HG03108 (cell line): ENCODE results near the gene AXIN1.
A peak's percentile ranks its signal among the peaks of the same experiment; 100 is the strongest.
"Not testable (repeated sequence)": the region's sequence is repeated elsewhere in the genome, so short reads cannot be mapped to it uniquely, and the experiment has no call there.

Experiments
- ATAC-seq: cut with Tn5 transposase; IDR thresholded peaks from one replicate; pipeline ENCODE4 v1.9.1; 2021; ENCODE audit warnings: moderate library complexity; ENCODE audit not compliant: unreplicated experiment

The AXIN1 gene

DNA sequence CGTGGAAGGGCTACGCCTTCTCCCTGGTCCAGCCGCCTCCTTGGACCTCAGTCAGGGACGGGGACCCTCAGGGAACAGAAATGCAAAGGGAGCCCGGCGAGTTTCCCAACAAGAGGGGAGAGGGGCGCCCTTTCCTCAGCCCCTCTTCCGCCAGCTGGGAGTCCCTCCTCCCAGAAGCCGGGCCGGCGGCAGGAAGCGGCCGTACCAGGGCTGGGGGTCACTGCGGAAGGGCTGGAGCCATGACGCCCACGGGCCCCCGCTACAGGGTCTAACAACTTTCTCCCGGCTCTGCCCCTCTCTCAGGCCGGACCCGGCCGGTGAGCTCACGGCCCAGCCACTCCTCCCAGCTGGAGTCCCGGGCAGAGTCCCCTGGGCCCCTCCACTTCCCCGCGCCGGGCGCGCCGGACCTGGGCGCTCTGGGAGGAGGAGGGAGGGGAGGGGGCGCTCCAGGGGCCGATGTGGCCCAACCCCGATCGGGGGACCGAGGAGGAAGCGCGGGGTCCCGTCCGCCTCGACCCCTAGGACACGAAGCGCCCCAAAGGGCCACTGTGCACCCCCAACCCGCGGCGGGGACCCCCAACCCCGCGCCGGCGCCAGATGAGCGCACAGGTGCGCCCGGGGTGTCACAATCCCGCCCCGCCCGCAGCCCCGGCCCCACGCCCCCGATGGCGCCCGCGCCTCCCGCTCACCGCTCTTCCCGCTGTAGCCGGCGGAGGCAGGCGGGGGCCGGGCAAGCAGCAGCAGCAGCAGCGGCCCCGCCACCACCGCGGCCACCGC is 28.7 kb upstream of the AXIN1 start:
- ATAC-seq = no peak

DNA sequence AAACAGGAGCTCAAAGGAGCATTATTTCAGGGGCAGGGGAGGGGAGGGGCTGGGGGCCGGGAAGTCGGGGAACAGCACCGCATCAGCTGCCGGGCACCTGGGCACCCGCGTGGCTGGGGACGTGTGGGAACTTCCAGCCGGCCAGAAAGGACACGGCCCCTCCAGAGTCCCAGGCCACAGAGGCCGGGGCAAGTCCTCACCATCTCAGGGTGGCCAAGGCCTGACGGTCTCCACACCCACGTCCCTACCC is 28.2 kb upstream of the AXIN1 start:
- no peak for ATAC-seq

GRCh38 chr16:379961-380761 is 27.6 kb upstream of the AXIN1 start:
- no peak for ATAC-seq

DNA sequence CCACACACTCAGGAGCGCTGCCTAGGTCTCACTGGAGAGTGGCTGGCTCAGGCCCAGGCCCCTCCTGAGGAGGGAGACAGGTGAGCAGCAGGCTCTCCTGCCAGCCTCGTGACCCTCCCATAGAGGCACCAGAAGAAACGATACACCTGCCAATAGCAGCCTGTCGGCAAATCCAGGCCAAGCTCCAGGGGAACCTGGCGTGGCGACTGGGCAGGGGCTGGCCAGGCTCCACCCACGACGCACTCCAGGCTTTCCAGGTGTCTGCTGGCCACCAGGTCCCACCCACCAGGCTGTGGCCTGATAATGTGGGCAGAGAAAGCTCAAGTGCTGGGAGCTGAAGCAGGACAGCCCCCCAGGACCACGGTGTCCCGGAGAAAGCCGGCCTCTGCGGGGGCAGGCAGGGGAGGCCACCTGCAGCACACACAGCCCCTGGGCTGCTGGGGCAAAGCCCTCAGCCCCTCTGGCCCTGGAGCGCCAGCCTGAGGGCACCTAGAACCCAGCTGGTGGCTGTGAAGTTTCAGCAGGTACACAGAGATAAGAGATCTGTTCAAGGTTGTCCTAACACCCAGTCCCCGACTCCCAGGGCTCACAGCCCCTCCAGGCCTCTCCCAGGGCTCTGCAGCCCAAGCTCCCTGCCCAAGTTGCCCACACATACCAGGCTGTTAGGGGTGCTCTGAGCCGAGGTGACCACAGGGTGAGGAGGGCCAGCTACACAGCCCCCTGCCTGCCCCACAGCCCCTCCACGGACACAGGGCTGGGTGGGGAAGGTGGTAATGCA is 26.8 kb upstream of the AXIN1 start:
- no peak for ATAC-seq

GRCh38 chr16:378821-379182 is 26.3 kb upstream of the AXIN1 start:
- no peak for ATAC-seq

GRCh38 chr16:378113-378820 is 25.7 kb upstream of the AXIN1 start:
- not testable (repeated sequence) for ATAC-seq

GRCh38 chr16:377419-377951 is 25.0 kb upstream of the AXIN1 start:
- no peak for ATAC-seq

- ATAC-seq = no peak
Measured at GRCh38 chr16:376817-377418, 24.4 kb upstream of the AXIN1 start.

- ATAC-seq = no peak
Measured at GRCh38 chr16:375927-376816, 23.6 kb upstream of the AXIN1 start.

DNA sequence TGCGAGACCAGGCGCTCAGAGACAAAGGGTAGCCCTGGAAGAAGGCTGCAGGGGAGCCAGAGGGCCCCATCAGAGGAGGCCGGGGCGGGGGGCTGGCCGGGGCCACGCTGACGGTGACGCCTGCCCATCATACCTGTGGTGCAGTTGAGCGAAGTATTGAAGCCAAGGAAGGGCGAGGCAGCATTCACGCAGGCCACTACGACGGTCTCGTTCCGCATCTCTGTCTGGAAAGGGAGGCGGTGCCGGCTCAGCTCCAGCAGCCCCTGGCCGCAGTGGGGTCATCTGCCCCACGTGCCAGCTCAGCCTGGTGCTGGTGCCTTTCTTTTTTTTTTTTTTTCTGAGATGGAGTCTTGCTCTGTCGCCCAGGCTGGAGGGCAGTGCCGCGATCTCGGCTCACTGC is 22.7 kb upstream of the AXIN1 start:
- no peak for ATAC-seq

GRCh38 chr16:374616-374926 is 22.0 kb upstream of the AXIN1 start:
- no peak for ATAC-seq

DNA sequence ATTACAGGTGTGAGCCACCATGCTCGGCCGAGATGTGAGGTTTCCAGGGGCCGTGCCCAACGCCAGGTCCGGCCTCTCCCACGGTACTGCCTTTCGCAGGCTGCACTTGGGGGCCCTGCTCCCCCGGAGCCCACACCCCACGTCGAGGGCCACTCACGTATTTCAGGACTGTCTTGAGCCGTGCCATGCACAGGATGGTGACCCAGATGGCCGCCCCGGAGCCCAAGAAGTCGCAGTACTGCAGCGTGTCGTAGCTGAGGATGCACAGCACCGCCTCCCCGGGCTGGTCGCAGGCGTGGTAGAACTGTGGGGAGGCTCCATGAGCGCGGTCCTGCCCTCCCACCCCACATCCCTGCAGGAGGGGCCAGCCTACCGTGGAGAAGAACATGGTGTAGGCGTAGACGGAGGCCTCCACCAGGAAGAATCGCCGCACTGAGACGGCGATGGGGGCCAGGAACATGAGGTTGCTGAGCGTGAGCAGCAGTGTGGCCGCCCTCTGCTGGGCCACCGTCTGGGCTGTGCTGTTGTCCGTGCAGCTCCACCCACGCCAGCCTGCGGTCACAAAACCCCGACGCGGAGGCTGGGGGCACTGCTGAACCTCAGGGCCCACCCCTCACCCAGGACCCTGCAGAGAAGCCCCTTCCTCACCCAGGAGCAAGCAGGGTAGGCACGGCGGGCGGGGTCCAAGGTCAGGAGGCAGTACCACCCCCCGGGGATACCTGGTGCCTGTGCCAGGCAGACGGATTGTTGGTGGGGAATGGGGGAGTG is 21.5 kb upstream of the AXIN1 start:
- ATAC-seq = no peak

- no peak for ATAC-seq
Measured at GRCh38 chr16:373020-373598, 20.6 kb upstream of the AXIN1 start.

DNA sequence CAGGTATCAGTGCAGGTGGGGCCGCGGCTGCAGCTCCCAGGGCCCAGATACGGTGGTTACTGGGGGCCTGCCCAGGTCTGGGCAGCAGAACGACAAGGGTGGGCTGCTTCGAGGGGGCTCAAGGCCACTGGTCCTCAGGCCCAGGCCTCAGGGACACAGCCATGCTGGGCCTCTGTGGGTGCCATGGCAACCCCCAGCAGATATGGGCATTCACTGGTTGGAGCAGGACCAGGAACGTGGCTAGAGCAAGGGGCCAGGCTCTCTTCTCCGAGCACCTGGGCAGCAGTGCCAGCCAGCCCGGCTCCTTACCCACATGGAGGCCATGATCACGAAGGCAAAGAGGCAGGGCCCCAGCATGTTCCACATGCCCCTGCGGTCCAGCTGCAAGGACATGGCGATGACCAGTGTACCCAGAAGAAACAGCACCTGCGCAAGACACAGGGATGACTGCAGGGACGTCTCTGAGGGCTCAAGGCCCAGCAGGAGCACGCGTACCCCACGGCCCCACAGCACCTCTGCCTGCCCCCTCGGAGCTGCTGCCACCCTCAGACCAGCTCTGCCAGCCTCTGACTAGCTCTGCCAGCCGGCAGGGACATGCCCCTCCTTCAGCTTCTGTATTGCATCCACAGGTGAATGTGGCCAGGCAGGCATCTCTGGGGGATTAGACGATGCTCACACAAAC is 19.9 kb upstream of the AXIN1 start:
- no peak for ATAC-seq

- no peak for ATAC-seq
Measured at GRCh38 chr16:371515-372301, 19.2 kb upstream of the AXIN1 start.

DNA sequence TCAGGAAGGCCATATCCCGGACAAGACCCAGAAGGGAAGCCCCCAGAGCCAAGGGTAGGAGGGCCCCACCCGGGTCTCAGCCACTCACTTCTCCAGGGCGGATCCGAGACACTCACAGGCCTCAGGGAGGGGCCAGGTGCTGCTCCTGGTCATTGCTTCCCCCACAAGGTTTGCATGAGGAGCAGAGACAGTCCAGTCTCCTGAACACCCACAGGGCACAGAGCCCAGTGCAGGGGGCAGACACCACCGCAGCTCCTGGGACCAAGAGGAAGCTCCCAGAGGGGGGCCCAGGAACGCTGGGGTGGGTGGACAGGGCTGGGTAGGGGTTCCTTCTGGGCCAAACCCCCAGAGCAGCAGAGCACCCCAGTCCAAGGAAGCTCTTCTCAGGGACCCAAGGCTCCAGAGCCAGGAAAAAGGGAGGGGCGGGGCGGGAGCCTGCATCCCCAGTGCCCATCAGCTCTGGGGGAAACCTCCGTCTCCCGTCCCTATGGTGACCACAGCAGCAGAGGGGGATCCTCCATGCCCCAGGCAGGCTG is 18.5 kb upstream of the AXIN1 start:
- no peak for ATAC-seq

DNA sequence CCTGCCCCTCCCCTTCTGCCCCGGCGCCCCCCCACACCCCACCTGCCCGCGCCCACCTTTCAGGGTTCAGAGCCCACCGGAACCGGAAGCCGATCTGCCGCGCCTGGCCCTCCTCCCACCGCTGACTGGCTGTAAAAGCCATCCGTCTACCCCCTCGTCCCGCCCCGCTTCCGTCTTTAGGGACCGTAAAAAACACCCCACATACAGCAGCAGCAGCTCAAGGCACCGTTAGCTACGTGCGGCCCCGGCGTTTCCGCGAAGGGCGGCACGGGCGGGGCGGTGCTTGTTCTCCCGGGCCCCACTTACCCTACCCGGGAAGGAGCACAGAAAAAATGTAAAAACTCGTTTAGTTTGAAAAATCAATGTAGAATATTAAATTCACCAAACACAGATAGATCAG is 17.9 kb upstream of the AXIN1 start, which contains the start of gene MRPL28:
MRPL28 (minus strand) TSS at position 96 of the 400 bp plus-strand sequence. CDS start 320 bp downstream, outside the sequence.
- ATAC-seq = peak; percentile 72
